Heart left ventricle (tissue), 13 donors: ENCODE data around the gene NOP9.

Experiments
- CTCF ChIP-seq, 12 donors: fragments of 200-600 bp; sonication (generic) in 4 of 12; IDR thresholded peaks; one replicate each; pipeline versions ENCODE4 v1.5.0 to v1.8.0; 2018 to 2022; ENCODE audit warnings: antibody characterized with exemption in 12 of 12, mild to moderate bottlenecking in 5 of 12
- POLR2A ChIP-seq, 2 donors: fragments of 450-650 bp; IDR thresholded peaks; one replicate each; pipeline ENCODE4 v1.6.1; 2017; ENCODE audit warnings: antibody characterized with exemption in 2 of 2, mild to moderate bottlenecking in 2 of 2, moderate library complexity in 2 of 2
- donor health status: ischemic (EF 13 %, LVEDD 7.1; RV severe dilation, severe dysfunction).
- donor health status: DM: no; HTN: yes; CAD: no.
- donor health status: DM: no; HTN: no; CAD: no.
- donor health status: ischemic (EF 25% LVEDD 6.9; RV normal size, moderate dysfunction).
- donor health status: ischemic (EF 25% LVEDD 5.7; RV mildly dilated, moderate dysfunction).
- donor health status: ischemic (EF 35%, LVEDD 5.7; RV mildly dilated, moderate dysfunction).
- donor health status: nonischemic (EF 11% LVEDD 7.7; RV severe dilation, severe dysfunction).
- donor health status: DM: yes; HTN: yes; CAD: no.
- donor health status: PGD.
- donor health status: ischemic (EF 29% LVEDD 5.4; RV normal size, mild dysfunction).
- donor health status: nonischemic (EF 23%, LVEDD 6.1; RV moderate dilation, normal function).

GRCh38 chr14:24340606-24341005, 41.0 kb downstream of the NOP9 start:
- no peak for TF ChIP-seq CTCF (IDR thresholded peaks at IDR 0.05)
- TF ChIP-seq POLR2A (IDR thresholded peaks at IDR 0.05) = no peak
